Fibroblast of the aortic adventitia (primary cell): Measurements from ENCODE around the gene RNF180. TPM values are rescaled to one million over a fixed set of nuclear protein-coding genes. Genes with fewer than 3 reads are reported as not detected.

Source experiments
- DNase-seq: peaks from one replicate; pipeline ENCODE4 v3.0.0-alpha.2; 2010; ENCODE audit warnings: low read depth
- H3K4me3 ChIP-seq: 2 replicates; pipeline ENCODE4 v1.5.1; 2011; ENCODE audit warnings: low read depth, mild to moderate bottlenecking, control low read depth, low read length, moderate library complexity
- total RNA-seq: library from RNA; depleted of rRNA; stranded (reverse); fragments of >200 nt; gene quantifications from 2 replicates; pipeline ENCODE4 v1.2.3, GENCODE V29; 2012; ENCODE audit warnings: low replicate concordance
- TF ChIP-seq, protein P1 (sequence below): IDR thresholded peaks from 2 replicates; pipeline ENCODE4 v1.5.1; 2011; ENCODE audit warnings: mild to moderate bottlenecking, low read length, control low read depth, inconsistent platforms; ENCODE audit not compliant: insufficient read depth

Gene RNF180
- total RNA-seq, 1 donor, result 1.4 TPM

DNA sequence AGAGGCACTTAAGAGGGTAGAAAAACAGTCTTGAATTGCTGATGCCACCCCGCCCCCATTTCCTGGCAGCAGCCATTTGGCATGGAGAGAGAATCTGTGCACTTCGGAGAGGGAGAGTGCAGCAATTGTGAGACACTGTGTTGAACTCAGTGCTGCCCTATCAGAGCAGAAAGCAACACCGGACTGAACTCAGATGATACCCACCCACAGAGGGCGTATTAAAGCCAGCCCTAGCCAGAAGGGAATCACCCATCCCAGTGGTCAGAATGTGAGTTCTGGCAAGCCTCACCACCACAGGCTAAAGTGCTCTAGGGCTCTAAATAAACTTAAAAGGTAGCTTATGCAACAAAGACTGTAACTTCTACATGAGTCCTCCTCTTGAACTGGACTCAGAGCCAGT lies 251.7 kb downstream of the RNF180 start:
- TF ChIP-seq, protein P1, sequence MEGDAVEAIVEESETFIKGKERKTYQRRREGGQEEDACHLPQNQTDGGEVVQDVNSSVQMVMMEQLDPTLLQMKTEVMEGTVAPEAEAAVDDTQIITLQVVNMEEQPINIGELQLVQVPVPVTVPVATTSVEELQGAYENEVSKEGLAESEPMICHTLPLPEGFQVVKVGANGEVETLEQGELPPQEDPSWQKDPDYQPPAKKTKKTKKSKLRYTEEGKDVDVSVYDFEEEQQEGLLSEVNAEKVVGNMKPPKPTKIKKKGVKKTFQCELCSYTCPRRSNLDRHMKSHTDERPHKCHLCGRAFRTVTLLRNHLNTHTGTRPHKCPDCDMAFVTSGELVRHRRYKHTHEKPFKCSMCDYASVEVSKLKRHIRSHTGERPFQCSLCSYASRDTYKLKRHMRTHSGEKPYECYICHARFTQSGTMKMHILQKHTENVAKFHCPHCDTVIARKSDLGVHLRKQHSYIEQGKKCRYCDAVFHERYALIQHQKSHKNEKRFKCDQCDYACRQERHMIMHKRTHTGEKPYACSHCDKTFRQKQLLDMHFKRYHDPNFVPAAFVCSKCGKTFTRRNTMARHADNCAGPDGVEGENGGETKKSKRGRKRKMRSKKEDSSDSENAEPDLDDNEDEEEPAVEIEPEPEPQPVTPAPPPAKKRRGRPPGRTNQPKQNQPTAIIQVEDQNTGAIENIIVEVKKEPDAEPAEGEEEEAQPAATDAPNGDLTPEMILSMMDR, result no peak
- no peak overlapping the region for H3K4me3 ChIP-seq
- peak; percentile 0 for DNase-seq

DNA sequence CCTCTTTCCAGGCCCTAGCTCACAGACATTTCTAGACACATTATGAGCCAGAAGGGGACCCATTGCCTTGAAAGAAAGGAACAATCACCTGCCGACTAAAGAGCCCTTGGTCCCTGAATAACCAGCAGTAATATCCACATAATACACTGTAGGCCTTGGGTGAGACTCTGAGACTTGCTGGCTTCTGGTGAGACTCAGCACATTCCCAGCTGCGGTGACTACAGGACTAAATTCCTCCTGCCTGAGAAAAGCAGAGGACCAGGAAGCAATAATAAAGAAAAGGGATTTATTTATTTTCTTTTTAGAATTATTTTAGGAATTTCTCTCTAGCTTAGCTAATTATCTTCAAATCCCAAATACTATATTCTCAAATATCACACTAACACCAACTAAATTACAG lies 252.4 kb downstream of the RNF180 start:
- H3K4me3 ChIP-seq, result no peak overlapping the region
- DNase-seq, result no peak
- TF ChIP-seq, protein P1, result no peak

Other genes with a start within 250 kb of the RNF180 start
- not detected in 2 replicates for gene HTR1A, start 203.4 kb upstream of the RNF180 start, total RNA-seq